Glutamatergic neuron (in vitro differentiated cells): ENCODE measurements around the gene SYNPR. TPM values are rescaled to one million over a fixed set of nuclear protein-coding genes. Genes with fewer than 3 reads are reported as not detected.
"Not testable (repeated sequence)": the region's sequence is repeated elsewhere in the genome, so short reads cannot be mapped to it uniquely, and the experiment has no call there.

Source experiments
- DNase-seq: peaks from one replicate; pipeline ENCODE4 v3.0.0; 2022
- H3K27ac Mint-ChIP-seq: one replicate; pipeline ENCODE4 v1.8.0; 2020; ENCODE audit warnings: mild to moderate bottlenecking, mixed read lengths, inconsistent platforms; ENCODE audit not compliant: unreplicated experiment
- H3K27me3 Mint-ChIP-seq: one replicate; pipeline ENCODE4 v1.8.0; 2020; ENCODE audit warnings: mild to moderate bottlenecking, moderate library complexity, mixed read lengths, inconsistent platforms; ENCODE audit not compliant: unreplicated experiment
- H3K36me3 Mint-ChIP-seq: one replicate; pipeline ENCODE4 v1.8.0; 2020; ENCODE audit warnings: mild to moderate bottlenecking, mixed read lengths, inconsistent platforms; ENCODE audit not compliant: unreplicated experiment
- H3K4me1 Mint-ChIP-seq: one replicate; pipeline ENCODE4 v1.8.0; 2020; ENCODE audit warnings: mild to moderate bottlenecking, low read depth, mixed read lengths, inconsistent platforms; ENCODE audit not compliant: unreplicated experiment
- H3K4me3 Mint-ChIP-seq: one replicate; pipeline ENCODE4 v1.8.0; 2020; ENCODE audit warnings: mild to moderate bottlenecking, mixed read lengths, inconsistent platforms; ENCODE audit not compliant: unreplicated experiment
- H3K9me3 Mint-ChIP-seq: one replicate; pipeline ENCODE4 v1.8.0; 2020; ENCODE audit warnings: mild to moderate bottlenecking, moderate library complexity, mixed read lengths, inconsistent platforms; ENCODE audit not compliant: unreplicated experiment
- CTCF ChIP-seq: fragments of 200-600 bp; sonication (generic); IDR thresholded peaks from one replicate; pipeline ENCODE4 v1.5.0; 2021; ENCODE audit not compliant: partially characterized antibody, unreplicated experiment
- total RNA-seq: library from RNA; stranded (reverse); fragmentation: NEBNext Ultra II Directional; extraction: Animal tissue kit (Norgen Biotek cat#: 25700); gene quantifications from one replicate; pipeline ENCODE4 v1.2.1, GENCODE V29; 2021; ENCODE audit not compliant: unreplicated experiment

SYNPR gene
- total RNA-seq, 1 donor from 2014 or later: 6.1 TPM

GRCh38 chr3:63642488-63642887, 364.4 kb downstream of the SYNPR start:
- Mint-ChIP-seq H3K4me3 (no peak overlapping the region), H3K4me1 (no peaks in the 10 kb centered on the region), H3K9me3 (peaks cover 5% of the 10 kb centered on the region), H3K27ac (no peak overlapping the region), H3K36me3 (peaks cover 5% of the 10 kb centered on the region), H3K27me3 (peaks cover 5% of the 10 kb centered on the region)
- DNase-seq: no peak
- TF ChIP-seq CTCF: no peak

GRCh38 chr3:63644212-63644797, 366.2 kb downstream of the SYNPR start:
- no peak for TF ChIP-seq CTCF
- H3K4me3 Mint-ChIP-seq: no peak overlapping the region
- peak overlapping the region; percentile 40 for H3K27ac Mint-ChIP-seq
- H3K27me3 Mint-ChIP-seq: peaks cover 5% of the 10 kb centered on the region
- H3K36me3 Mint-ChIP-seq: peaks cover 5% of the 10 kb centered on the region
- H3K9me3 Mint-ChIP-seq: peaks cover 5% of the 10 kb centered on the region
- DNase-seq: no peak
- H3K4me1 Mint-ChIP-seq: no peaks in the 10 kb centered on the region

GRCh38 chr3:63644928-63645781, 367.0 kb downstream of the SYNPR start:
- H3K36me3 Mint-ChIP-seq, H3K27me3 Mint-ChIP-seq, H3K4me1 Mint-ChIP-seq, H3K9me3 Mint-ChIP-seq: not testable (repeated sequence)
- DNase-seq: peak; percentile 31
- peak overlapping the region; percentile 59 for H3K27ac Mint-ChIP-seq
- H3K4me3 Mint-ChIP-seq: peak overlapping the region; percentile 76

DNA sequence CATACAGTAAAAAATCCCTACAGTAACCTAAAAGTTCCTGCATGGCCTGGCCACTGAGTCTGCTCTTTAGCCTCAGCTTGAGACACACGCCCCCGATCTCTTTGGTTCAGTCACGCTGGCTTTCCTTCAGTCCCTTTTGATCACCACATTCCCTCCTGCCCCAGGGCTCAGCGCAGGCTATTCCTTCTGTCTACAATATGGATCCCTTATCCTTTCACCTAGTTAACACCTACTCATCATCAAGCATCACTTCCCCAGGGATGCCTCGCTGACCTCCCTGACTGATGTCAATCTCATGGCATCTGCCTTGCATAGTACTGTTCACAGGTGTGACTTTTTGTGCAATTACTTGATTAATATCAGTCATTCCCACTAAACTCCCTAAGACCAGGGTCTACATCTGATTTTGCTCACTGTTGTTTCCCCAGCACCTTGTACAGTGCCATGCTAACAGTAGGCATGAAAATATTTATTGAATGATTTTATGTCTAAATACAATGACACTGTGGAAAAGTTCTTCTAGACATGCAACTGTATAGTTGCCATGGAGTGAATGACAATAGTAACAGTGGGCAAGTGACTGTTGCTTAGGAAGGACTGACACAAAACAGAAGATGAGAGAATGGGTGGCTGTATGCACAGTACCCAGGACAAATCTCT, 374.1 kb downstream of the SYNPR start, which contains the start of gene SNTN:
Gene SNTN (plus strand): TSS at position 610 of the 660 bp plus-strand sequence. CDS start 13 bp downstream, at position 623.
- no peaks in the 10 kb centered on the region for H3K9me3 Mint-ChIP-seq
- TF ChIP-seq CTCF: no peak
- no peak within 1 kb of the TSS for H3K4me3 Mint-ChIP-seq
- no peaks in the 10 kb centered on the region for H3K27me3 Mint-ChIP-seq
- peaks cover 5% of the 10 kb centered on the region for H3K4me1 Mint-ChIP-seq
- H3K36me3 Mint-ChIP-seq: no peaks in the 10 kb centered on the region
- peak within 1 kb of the TSS; percentile 5 for H3K27ac Mint-ChIP-seq
- peak; percentile 16 for DNase-seq

DNA sequence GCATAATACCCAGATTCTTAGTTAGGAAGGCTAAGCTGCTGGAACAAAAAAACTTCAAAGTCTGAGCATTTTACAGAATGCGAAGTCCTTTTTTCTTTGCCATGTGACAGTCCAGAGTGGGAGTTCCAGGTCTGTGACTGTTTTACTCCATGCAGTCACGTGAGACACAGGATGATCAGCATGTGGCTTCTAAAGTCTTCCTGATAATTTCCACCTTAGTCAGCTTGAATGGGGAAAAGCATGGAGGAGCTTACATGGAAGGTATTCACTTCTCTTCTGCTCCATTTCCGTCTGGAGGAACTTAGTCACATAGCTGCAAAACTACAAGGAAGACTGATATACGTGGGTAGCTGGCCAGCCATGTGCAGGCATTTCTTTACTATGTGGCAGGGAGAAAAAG, 376.1 kb downstream of the SYNPR start:
- Mint-ChIP-seq H3K4me3 (no peak overlapping the region), H3K36me3 (no peaks in the 10 kb centered on the region), H3K27me3 (no peaks in the 10 kb centered on the region), H3K4me1 (peaks cover 5% of the 10 kb centered on the region), H3K9me3 (no peaks in the 10 kb centered on the region), H3K27ac (no peak overlapping the region)
- no peak for DNase-seq
- TF ChIP-seq CTCF: no peak
